ENCODE results near the gene PRAMEF5.
"Not testable (repeated sequence)": the region's sequence is repeated elsewhere in the genome, so short reads cannot be mapped to it uniquely, and the experiment has no call there.

PRAMEF5 gene

GRCh38 chr1:13279617-13280016 lies 25.6 kb downstream of the PRAMEF5 start:
- not testable (repeated sequence) for DNase-seq

- not testable (repeated sequence) for DNase-seq
These were observed 31.0 kb downstream of the PRAMEF5 start, which contains the start of gene PRAMEF8 for GRCh38 chr1:13285037-13285436. Gene PRAMEF8 (minus strand): TSS chr1:13285137. CDS start chr1:13284091, 1,046 bp downstream.

GRCh38 chr1:13289030-13289429 lies 35.0 kb downstream of the PRAMEF5 start:
- not testable (repeated sequence) for DNase-seq

- not testable (repeated sequence) for DNase-seq
These were observed 43.4 kb downstream of the PRAMEF5 start for GRCh38 chr1:13297216-13297931.

- not testable (repeated sequence) for DNase-seq
These were observed 44.7 kb downstream of the PRAMEF5 start for GRCh38 chr1:13298699-13299098.

- not testable (repeated sequence) for DNase-seq
These were observed 48.2 kb downstream of the PRAMEF5 start for GRCh38 chr1:13302197-13302596.

GRCh38 chr1:13303239-13303638 lies 49.2 kb downstream of the PRAMEF5 start, which contains the start of gene PRAMEF33:
Gene PRAMEF33 (plus strand): TSS chr1:13303539. CDS start chr1:13305955, 2,416 bp downstream.
- not testable (repeated sequence) for DNase-seq

All from NCI-H2029 (cell line).